Endodermal cell (in vitro differentiated cells): ENCODE results near the gene RASEF. TPM values are rescaled to one million over a fixed set of nuclear protein-coding genes. Genes with fewer than 3 reads are reported as not detected.
A peak's percentile ranks its signal among the peaks of the same experiment; 100 is the strongest.

Experiments used
- DNase-seq: peaks from one replicate; pipeline ENCODE4 v3.0.0-alpha.2; 2017
- H3K27ac ChIP-seq: 2 replicates; pipeline ENCODE4 v1.5.1; 2013; ENCODE audit warnings: mild to moderate bottlenecking, low read depth, low read length, moderate library complexity
- H3K27me3 ChIP-seq: 2 replicates; pipeline ENCODE4 v1.6.1; 2013; ENCODE audit warnings: mild to moderate bottlenecking, low read length, moderate library complexity; ENCODE audit not compliant: insufficient read depth, control insufficient read depth, poor library complexity, severe bottlenecking
- H3K36me3 ChIP-seq: 2 replicates; pipeline ENCODE4 v1.7.0; 2013; ENCODE audit warnings: mild to moderate bottlenecking, low read length, moderate library complexity; ENCODE audit not compliant: control insufficient read depth, insufficient read depth
- H3K4me1 ChIP-seq: one replicate; pipeline ENCODE4 v1.7.0; 2013; ENCODE audit warnings: low read length; ENCODE audit not compliant: control insufficient read depth, insufficient read depth
- H3K4me3 ChIP-seq: 2 replicates; pipeline ENCODE4 v1.5.1; 2013; ENCODE audit warnings: mild to moderate bottlenecking, low read length, moderate library complexity
- H3K9ac ChIP-seq: 2 replicates; pipeline ENCODE4 v1.6.1; 2013; ENCODE audit warnings: mild to moderate bottlenecking, low read length, moderate library complexity; ENCODE audit not compliant: poor library complexity, severe bottlenecking; ENCODE audit errors: extremely low read depth
- H3K9me3 ChIP-seq: 2 replicates; pipeline ENCODE4 v1.6.1; 2013; ENCODE audit warnings: mild to moderate bottlenecking, low read length, moderate library complexity; ENCODE audit not compliant: control insufficient read depth
- H3K27ac Mint-ChIP-seq: 2 replicates; pipeline ENCODE4 v1.8.0; 2020; ENCODE audit warnings: mixed read lengths
- H3K27me3 Mint-ChIP-seq: 2 replicates; pipeline ENCODE4 v1.8.0; 2021; ENCODE audit warnings: mild to moderate bottlenecking, mixed read lengths; ENCODE audit not compliant: insufficient read depth
- H3K36me3 Mint-ChIP-seq: 2 replicates; pipeline ENCODE4 v1.8.0; 2020; ENCODE audit warnings: low read depth, mixed read lengths
- H3K4me1 Mint-ChIP-seq: 2 replicates; pipeline ENCODE4 v1.8.0; 2020; ENCODE audit warnings: mixed read lengths
- H3K4me3 Mint-ChIP-seq: 2 replicates; pipeline ENCODE4 v1.8.0; 2020; ENCODE audit warnings: mild to moderate bottlenecking, moderate library complexity, mixed read lengths
- H3K9me3 Mint-ChIP-seq: 2 replicates; pipeline ENCODE4 v1.8.0; 2020; ENCODE audit warnings: mild to moderate bottlenecking, mixed read lengths
- CTCF ChIP-seq: fragments of 200-600 bp; sonication (generic); conservative IDR thresholded peaks from 2 replicates; pipeline ENCODE4 v1.5.0; 2021; ENCODE audit warnings: antibody characterized with exemption, mild to moderate bottlenecking
- WGBS, 2 experiments: methylation state at CpG; one replicate each; pipeline versions ENCODE4 v1.1.5 to v1.1.7; 2013; ENCODE audit warnings: missing lambda C conversion rate in 2 of 2, mixed read lengths in 1 of 2; ENCODE audit not compliant: insufficient coverage in 1 of 2, insufficient read length in 1 of 2; 5-methylcytosine and 5-hydroxymethylcytosine counted together
- total RNA-seq, 2 donors: library from RNA; stranded (reverse); fragmentation: NEBNext Ultra II Directional in 1 of 2; extraction: Animal tissue kit (Norgen Biotek cat#: 25700) in 1 of 2; gene quantifications; 2 replicates in 1 of 2; 3 replicates in 1 of 2; pipeline ENCODE4 v1.2.1, GENCODE V29; 2021

The RASEF gene
- total RNA-seq, 2 donors from 2014 or later = 1.1 to 1.7 TPM

GRCh38 chr9:83061990-83062650 is 822 bp downstream of the RASEF start:
- H3K4me3 ChIP-seq = peak overlapping the region; percentile 79
- Mint-ChIP-seq H3K27me3 (peaks cover 81% of the 10 kb centered on the region), H3K27ac (no peak overlapping the region), H3K9me3 (no peaks in the 10 kb centered on the region), H3K36me3 (no peaks in the 10 kb centered on the region), H3K4me3 (peak overlapping the region; percentile 50), H3K4me1 (no peaks in the 10 kb centered on the region)
- H3K27ac ChIP-seq = no peak overlapping the region
- no peak for TF ChIP-seq CTCF
- H3K36me3 ChIP-seq = no peaks in the 10 kb centered on the region
- no peaks in the 10 kb centered on the region for H3K9me3 ChIP-seq
- H3K27me3 ChIP-seq = peaks cover 72% of the 10 kb centered on the region
- H3K9ac ChIP-seq = peak overlapping the region; percentile 35
- peak; percentile 85 for DNase-seq
- no peaks in the 10 kb centered on the region for H3K4me1 ChIP-seq
- WGBS, 2 experiments = 4 to 11% methylated on average over 38 to 53 of the region's 53 CpGs

- WGBS, 2 experiments = 90 to 100% methylated on average over 1 of the region's 2 CpGs
- H3K4me3 Mint-ChIP-seq = no peak overlapping the region
These were observed 1.9 kb downstream of the RASEF start for GRCh38 chr9:83061036-83061435.

GRCh38 chr9:83060556-83060955 is 2.4 kb downstream of the RASEF start:
- DNase-seq = no peak
- H3K27ac Mint-ChIP-seq = no peak overlapping the region
- peaks cover 69% of the 10 kb centered on the region for H3K27me3 ChIP-seq

More at GRCh38 chr9:83061036-83061435, 1.9 kb downstream of the RASEF start:
- no peaks in the 10 kb centered on the region for H3K9me3 Mint-ChIP-seq
- DNase-seq = no peak
- no peaks in the 10 kb centered on the region for H3K4me1 Mint-ChIP-seq
- no peaks in the 10 kb centered on the region for H3K4me1 ChIP-seq
- no peaks in the 10 kb centered on the region for H3K36me3 Mint-ChIP-seq
- no peak overlapping the region for H3K9ac ChIP-seq
- peaks cover 76% of the 10 kb centered on the region for H3K27me3 Mint-ChIP-seq
- no peaks in the 10 kb centered on the region for H3K36me3 ChIP-seq
- H3K9me3 ChIP-seq = no peaks in the 10 kb centered on the region
- H3K27ac ChIP-seq = no peak overlapping the region
- peaks cover 72% of the 10 kb centered on the region for H3K27me3 ChIP-seq
- no peak overlapping the region for H3K27ac Mint-ChIP-seq
- no peak overlapping the region for H3K4me3 ChIP-seq
- no peak for TF ChIP-seq CTCF

More at GRCh38 chr9:83060556-83060955, 2.4 kb downstream of the RASEF start:
- no peaks in the 10 kb centered on the region for H3K4me1 Mint-ChIP-seq
- H3K27me3 Mint-ChIP-seq = peaks cover 71% of the 10 kb centered on the region
- H3K9me3 Mint-ChIP-seq = peaks cover 3% of the 10 kb centered on the region
- Histone ChIP-seq H3K4me3 (no peak overlapping the region), H3K4me1 (no peaks in the 10 kb centered on the region), H3K27ac (no peak overlapping the region), H3K9ac (no peak overlapping the region), H3K9me3 (no peaks in the 10 kb centered on the region), H3K36me3 (no peaks in the 10 kb centered on the region)
- no peak for TF ChIP-seq CTCF
- 67 to 94% methylated on average over 1 to 3 of the region's 3 CpGs for WGBS, 2 experiments
- no peak overlapping the region for H3K4me3 Mint-ChIP-seq
- no peaks in the 10 kb centered on the region for H3K36me3 Mint-ChIP-seq
